Hepatocyte (in vitro differentiated cells): Measurements from ENCODE around the gene LBX2.
"Not testable (repeated sequence)": the region's sequence is repeated elsewhere in the genome, so short reads cannot be mapped to it uniquely, and the experiment has no call there.

ENCODE experiments used
- EZH2 ChIP-seq: fragments of 200-600 bp; sonication (generic); IDR thresholded peaks from 2 replicates; pipeline ENCODE4 v1.6.1; 2016; ENCODE audit warnings: antibody characterized with exemption, mild to moderate bottlenecking, borderline replicate concordance
- EZH2phosphoT487 ChIP-seq: fragments of 200-600 bp; sonication (generic); IDR thresholded peaks from one replicate; pipeline ENCODE4 v1.6.1; 2018; ENCODE audit warnings: antibody characterized with exemption, mild to moderate bottlenecking, low read depth, moderate library complexity; ENCODE audit not compliant: unreplicated experiment, severe bottlenecking
- TF ChIP-seq, protein P1 (sequence below): fragments of 200-600 bp; sonication (generic); IDR thresholded peaks from 2 replicates; pipeline ENCODE4 v1.5.1; 2016; ENCODE audit warnings: antibody characterized with exemption, mild to moderate bottlenecking; ENCODE audit not compliant: poor library complexity

DNA sequence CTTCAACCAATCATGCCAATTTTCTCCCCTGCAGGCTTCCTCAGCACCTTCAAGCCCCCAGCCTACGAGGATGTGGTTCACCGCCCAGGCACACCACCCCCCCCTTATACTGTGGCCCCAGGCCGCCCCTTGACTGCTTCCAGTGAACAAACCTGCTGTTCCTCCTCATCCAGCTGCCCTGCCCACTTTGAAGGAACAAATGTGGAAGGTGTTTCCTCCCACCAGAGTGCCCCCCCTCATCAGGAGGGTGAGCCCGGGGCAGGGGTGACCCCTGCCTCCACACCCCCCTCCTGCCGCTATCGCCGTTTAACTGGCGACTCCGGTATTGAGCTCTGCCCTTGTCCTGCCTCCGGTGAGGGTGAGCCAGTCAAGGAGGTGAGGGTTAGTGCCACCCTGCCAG, 39.2 kb downstream of the LBX2 start:
- TF ChIP-seq EZH2phosphoT487, EZH2: not testable (repeated sequence)
- TF ChIP-seq, protein P1, sequence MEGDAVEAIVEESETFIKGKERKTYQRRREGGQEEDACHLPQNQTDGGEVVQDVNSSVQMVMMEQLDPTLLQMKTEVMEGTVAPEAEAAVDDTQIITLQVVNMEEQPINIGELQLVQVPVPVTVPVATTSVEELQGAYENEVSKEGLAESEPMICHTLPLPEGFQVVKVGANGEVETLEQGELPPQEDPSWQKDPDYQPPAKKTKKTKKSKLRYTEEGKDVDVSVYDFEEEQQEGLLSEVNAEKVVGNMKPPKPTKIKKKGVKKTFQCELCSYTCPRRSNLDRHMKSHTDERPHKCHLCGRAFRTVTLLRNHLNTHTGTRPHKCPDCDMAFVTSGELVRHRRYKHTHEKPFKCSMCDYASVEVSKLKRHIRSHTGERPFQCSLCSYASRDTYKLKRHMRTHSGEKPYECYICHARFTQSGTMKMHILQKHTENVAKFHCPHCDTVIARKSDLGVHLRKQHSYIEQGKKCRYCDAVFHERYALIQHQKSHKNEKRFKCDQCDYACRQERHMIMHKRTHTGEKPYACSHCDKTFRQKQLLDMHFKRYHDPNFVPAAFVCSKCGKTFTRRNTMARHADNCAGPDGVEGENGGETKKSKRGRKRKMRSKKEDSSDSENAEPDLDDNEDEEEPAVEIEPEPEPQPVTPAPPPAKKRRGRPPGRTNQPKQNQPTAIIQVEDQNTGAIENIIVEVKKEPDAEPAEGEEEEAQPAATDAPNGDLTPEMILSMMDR: not testable (repeated sequence)
